Fibroblast of mammary gland (primary cell): Measurements from ENCODE around the gene CDH13.
A peak's percentile ranks its signal among the peaks of the same experiment; 100 is the strongest.

ENCODE experiments used
- DNase-seq: peaks from one replicate; pipeline ENCODE4 v3.0.0-alpha.2; 2010; ENCODE audit warnings: low read depth
- H3K4me3 ChIP-seq: 2 replicates; pipeline ENCODE4 v1.5.1; 2011; ENCODE audit warnings: low read depth, mild to moderate bottlenecking, low read length, moderate library complexity; ENCODE audit not compliant: control insufficient read depth
- TF ChIP-seq, protein P1 (sequence below): conservative IDR thresholded peaks from 2 replicates; pipeline ENCODE4 v1.5.1; 2011; ENCODE audit warnings: low read depth, low read length, inconsistent platforms; ENCODE audit not compliant: control insufficient read depth, insufficient read depth

CDH13 gene

DNA sequence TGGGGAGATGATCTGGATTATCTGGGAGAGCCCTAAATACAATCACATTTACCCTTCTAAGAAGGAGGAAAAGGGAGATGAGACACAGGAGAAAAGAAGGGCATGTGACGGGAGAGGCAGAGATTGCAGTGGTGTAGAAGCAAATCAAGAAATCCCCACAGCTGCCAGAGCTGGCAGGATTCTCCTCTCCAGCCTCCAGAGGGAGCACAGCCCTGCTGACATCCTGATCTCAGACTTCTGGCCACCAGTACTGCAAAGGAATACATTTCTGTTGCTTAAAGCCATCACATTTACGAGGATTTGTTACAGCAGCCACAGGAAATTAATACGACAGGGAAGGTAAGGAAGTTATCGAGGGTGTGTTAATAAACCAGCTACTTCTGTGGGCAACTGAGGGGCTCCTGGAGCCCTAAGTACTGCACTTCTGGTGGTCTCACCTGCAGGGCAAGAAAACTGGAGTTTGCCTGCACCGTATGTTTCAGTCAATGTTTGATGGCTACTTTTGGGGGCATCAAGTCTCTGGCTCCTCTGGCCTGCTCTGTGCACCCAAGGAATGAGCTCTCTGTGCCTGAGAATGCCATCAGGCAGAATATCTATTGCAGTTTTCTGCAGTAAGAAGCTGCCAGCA is 22.9 kb upstream of the CDH13 start:
- no peak overlapping the region for H3K4me3 ChIP-seq
- peak; percentile 50 for DNase-seq
- TF ChIP-seq, protein P1, sequence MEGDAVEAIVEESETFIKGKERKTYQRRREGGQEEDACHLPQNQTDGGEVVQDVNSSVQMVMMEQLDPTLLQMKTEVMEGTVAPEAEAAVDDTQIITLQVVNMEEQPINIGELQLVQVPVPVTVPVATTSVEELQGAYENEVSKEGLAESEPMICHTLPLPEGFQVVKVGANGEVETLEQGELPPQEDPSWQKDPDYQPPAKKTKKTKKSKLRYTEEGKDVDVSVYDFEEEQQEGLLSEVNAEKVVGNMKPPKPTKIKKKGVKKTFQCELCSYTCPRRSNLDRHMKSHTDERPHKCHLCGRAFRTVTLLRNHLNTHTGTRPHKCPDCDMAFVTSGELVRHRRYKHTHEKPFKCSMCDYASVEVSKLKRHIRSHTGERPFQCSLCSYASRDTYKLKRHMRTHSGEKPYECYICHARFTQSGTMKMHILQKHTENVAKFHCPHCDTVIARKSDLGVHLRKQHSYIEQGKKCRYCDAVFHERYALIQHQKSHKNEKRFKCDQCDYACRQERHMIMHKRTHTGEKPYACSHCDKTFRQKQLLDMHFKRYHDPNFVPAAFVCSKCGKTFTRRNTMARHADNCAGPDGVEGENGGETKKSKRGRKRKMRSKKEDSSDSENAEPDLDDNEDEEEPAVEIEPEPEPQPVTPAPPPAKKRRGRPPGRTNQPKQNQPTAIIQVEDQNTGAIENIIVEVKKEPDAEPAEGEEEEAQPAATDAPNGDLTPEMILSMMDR = peak; percentile 53

DNA sequence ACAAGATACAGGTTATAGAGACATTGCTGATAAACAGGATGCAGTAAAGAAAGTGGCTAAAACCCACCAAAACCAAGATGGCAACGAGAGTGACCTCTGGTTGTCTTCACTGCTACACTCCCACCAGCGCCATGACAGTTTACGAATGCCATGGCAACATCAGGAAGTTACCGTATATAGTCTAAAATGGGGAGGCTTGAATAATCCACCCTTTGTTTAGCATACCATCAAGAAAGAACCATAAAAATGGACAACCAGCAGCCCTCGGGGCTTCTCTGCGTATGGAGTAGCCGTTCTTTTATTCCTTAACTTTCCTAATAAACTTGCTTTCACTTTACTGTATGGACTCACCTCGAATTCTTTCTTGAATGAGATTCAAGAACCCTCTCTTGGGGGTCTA is 21.7 kb upstream of the CDH13 start:
- TF ChIP-seq, protein P1 = no peak
- no peak for DNase-seq
- H3K4me3 ChIP-seq = no peak overlapping the region

DNA sequence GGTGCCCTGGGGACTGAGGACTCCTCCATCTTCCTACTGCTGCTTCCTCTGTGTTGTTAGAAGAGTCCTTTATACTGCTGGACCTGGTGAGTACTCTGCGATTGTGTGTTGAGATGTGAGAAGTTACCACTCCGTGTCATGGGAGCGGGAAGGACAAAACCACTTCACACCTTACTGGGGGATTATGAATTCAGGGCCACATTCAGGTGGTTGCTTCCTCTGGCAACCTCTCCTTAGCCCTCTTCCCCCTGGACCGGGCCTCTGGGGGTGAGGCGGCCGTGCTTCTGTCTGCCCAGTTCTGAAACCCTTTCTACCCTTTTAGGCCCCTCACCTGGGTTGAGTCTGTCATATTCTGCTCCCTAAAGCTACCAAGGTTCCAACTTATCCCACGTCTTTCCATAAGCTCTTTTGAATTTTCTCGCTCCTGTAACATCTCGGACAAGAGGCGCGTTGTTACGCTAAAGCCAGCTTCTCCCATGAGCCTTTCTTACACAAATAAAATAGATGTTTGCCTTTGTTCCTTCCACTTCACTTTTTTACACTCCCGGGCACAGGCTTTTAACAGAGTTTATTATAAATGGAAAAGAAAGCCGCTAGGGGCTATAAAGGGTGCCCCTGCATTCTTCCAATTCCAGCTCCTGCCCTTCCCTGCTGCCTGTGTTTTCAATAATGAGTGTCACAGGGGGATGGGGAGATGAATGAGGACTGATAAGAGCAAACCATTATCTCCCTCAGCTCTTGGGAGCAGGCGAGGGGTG is 20.7 kb upstream of the CDH13 start:
- DNase-seq = no peak
- TF ChIP-seq, protein P1 = no peak
- H3K4me3 ChIP-seq = no peak overlapping the region

DNA sequence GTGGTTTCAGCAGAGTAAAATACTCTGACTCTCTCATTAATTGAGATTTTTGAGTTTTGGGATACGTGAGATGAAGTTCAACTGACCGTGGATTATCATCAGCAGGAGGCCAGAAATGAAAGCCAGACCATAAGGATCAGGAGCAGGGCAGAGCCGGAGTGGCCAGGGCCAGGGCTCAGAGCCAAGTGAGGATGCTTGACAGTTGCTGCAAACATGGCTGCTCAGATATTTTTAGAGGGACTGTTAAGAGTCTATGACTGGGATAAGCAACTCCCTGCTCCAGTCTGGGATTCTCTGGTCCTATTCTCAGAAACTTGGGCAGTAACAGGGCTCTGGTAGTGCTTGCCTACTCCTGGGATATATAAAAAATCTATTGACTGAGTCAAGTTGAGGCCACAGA is 17.6 kb upstream of the CDH13 start:
- H3K4me3 ChIP-seq = no peak overlapping the region
- TF ChIP-seq, protein P1 = no peak
- no peak for DNase-seq

DNA sequence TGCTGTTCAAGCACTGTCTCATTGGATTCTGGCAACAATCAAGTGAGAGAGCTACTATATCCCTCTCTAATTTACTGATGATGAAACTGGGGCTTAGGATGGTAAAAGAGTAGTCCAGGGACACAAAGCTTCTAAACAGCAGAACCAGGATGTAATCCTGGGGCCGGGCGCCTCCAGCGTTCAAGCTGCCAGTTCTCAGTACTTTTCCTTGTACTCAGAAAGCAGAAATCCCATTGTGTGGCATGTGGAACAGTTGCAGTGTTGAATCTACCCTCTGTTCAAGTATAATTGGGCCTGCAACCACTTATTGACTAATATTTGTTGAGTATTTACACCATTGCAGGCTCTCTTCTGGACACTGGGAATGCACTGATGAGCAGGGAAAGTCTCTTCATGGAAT is 14.5 kb upstream of the CDH13 start:
- H3K4me3 ChIP-seq = no peak overlapping the region
- TF ChIP-seq, protein P1 = no peak
- no peak for DNase-seq

DNA sequence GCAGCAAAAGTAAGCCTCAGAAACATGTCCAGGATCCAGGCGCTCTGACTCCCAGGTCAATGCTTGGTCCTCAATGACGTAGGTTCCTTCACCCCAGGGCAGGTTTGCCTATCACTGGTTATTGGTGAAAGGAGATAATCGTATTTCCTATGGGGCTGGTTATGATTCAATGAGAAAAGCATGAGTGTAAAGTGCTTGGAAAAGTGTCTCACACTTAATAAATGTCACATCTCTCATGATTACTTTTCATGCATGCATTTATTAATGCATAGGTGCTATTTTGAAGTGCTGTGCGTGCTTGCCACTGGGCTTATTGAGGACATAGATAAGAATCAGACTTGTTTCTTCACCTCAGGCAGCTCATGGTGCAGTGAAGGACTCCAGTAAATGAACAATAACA is 10.4 kb upstream of the CDH13 start:
- no peak overlapping the region for H3K4me3 ChIP-seq
- no peak for DNase-seq
- TF ChIP-seq, protein P1 = no peak
